HepG2 (cell line): ENCODE measurements around the gene HECTD4. TPM values are rescaled to one million over a fixed set of nuclear protein-coding genes. Genes with fewer than 3 reads are reported as not detected.

Experiments
- ATAC-seq: fragments of 200-7000 bp; cut with Tn5 transposase; 3 replicates; pipeline ENCODE4 v1.9.1; 2020; ENCODE audit warnings: mild to moderate bottlenecking, moderate library complexity
- BruUV-seq: library from RNA; stranded (reverse); fragments of 400-500 nt; replicated peaks from 2 replicates; lab custom pipeline; 2021; lab: Mats Ljungman, UMichigan
- CTCF ChIA-PET: fragments of 300-600 bp; formaldehyde crosslinking; extraction: SDS; loops from one replicate; lab custom pipeline; 2021; ENCODE audit warnings: low total read pairs, inconsistent platforms, low intra/inter-chr PET ratio; lab: Yijun Ruan, JAX
- POLR2A ChIA-PET: fragments of 350-600 bp; sonication (Branson Sonifier 250); formaldehyde crosslinking; loops from one replicate; lab custom pipeline; 2020; ENCODE audit warnings: antibody characterized with exemption, inconsistent platforms; lab: Yijun Ruan, JAX
- DNase-seq: peaks from one replicate; pipeline ENCODE4 v3.0.0-alpha.2; 2015; ENCODE audit warnings: low spot score
- FAIRE-seq: peaks from 3 replicates; lab custom pipeline; 2011; peaks lifted over from hg19 to GRCh38; lab: Jason Lieb, UNC
- H2AFZ ChIP-seq: one replicate; pipeline ENCODE4 v1.6.1; 2011; ENCODE audit warnings: low read length, inconsistent platforms
- H3K27ac ChIP-seq: fragments of 300-600 bp; 3 replicates; pipeline ENCODE4 v1.8.0; 2011; ENCODE audit warnings: mixed run types, mild to moderate bottlenecking, mixed read lengths, low read length, inconsistent platforms; ENCODE audit not compliant: insufficient read depth; ENCODE audit errors: extremely low read length
- H3K27me3 ChIP-seq, 2 experiments: fragments of 200-600 bp in 1 of 2; 2 replicates in 1 of 2; 3 replicates in 1 of 2; pipeline versions ENCODE4 v1.6.0 to v1.8.0; 2011; ENCODE audit warnings: low read length in 2 of 2, mild to moderate bottlenecking in 2 of 2, moderate library complexity in 2 of 2, inconsistent platforms in 1 of 2; ENCODE audit not compliant: insufficient read depth in 2 of 2, control insufficient read depth in 1 of 2
- H3K36me3 ChIP-seq, 2 experiments: fragments of 200-600 bp in 1 of 2; replicated peaks in 1 of 2; 2 replicates in 1 of 2; 3 replicates in 1 of 2; pipeline versions ENCODE4 v1.5.1 to v1.8.0; 2011; ENCODE audit warnings: low read length in 2 of 2, inconsistent platforms in 1 of 2; ENCODE audit not compliant: insufficient read depth in 2 of 2, control insufficient read depth in 1 of 2
- H3K4me1 ChIP-seq: 2 replicates; pipeline ENCODE4 v1.5.1; 2012; ENCODE audit warnings: low read length, inconsistent platforms; ENCODE audit not compliant: insufficient read depth
- H3K4me2 ChIP-seq: 2 replicates; pipeline ENCODE4 v1.6.0; 2011; ENCODE audit warnings: low read depth, low read length, inconsistent platforms
- H3K4me3 ChIP-seq, 3 experiments: fragments of 200-600 bp in 1 of 3; sonication (generic), shearing (Covaris generic) in 1 of 3; replicated peaks in 1 of 3; 2 replicates each; pipeline ENCODE4 v1.5.1; 2011 to 2016; ENCODE audit warnings: low read length in 3 of 3, inconsistent platforms in 2 of 3, low read depth in 2 of 3, mild to moderate bottlenecking in 2 of 3, control low read depth in 1 of 3, mixed read lengths in 1 of 3; ENCODE audit not compliant: insufficient read depth in 1 of 3
- H3K79me2 ChIP-seq: one replicate; pipeline ENCODE4 v1.6.1; 2011; ENCODE audit warnings: low read length, inconsistent platforms; ENCODE audit not compliant: insufficient read depth
- H3K9ac ChIP-seq: 2 replicates; pipeline ENCODE4 v1.6.0; 2011; ENCODE audit warnings: mild to moderate bottlenecking, low read depth, low read length, inconsistent platforms; ENCODE audit not compliant: insufficient read depth
- H3K9me3 ChIP-seq: 2 replicates; pipeline ENCODE4 v1.5.1; 2012; ENCODE audit warnings: mild to moderate bottlenecking, low read length
- H4K20me1 ChIP-seq: 2 replicates; pipeline ENCODE4 v1.6.0; 2011; ENCODE audit warnings: inconsistent platforms, mild to moderate bottlenecking, low read length, moderate library complexity; ENCODE audit not compliant: insufficient read depth
- EP300 ChIP-seq, 3 experiments: sonication (generic) in 1 of 3; formaldehyde crosslinking in 1 of 3; IDR thresholded peaks; 2 replicates each; pipeline versions ENCODE4 v1.5.1 to v1.6.1; 2011 to 2020; ENCODE audit warnings: low read depth in 2 of 3, low read length in 2 of 3, borderline replicate concordance in 1 of 3, improper control_type of control experiment in 1 of 3, mild to moderate bottlenecking in 1 of 3, missing genetic modification reagents in 1 of 3, moderate library complexity in 1 of 3
- MED8 ChIP-seq: sonication (generic); formaldehyde crosslinking; IDR thresholded peaks from 2 replicates; pipeline ENCODE4 v1.8.1; 2023; ENCODE audit warnings: mild to moderate bottlenecking, missing genetic modification reagents; ENCODE audit not compliant: insufficient replicate concordance
- MIER2 ChIP-seq: IDR thresholded peaks from 2 replicates; pipeline ENCODE4 v1.6.1; 2016; ENCODE audit warnings: missing biosample characterization, missing genetic modification reagents
- PITX1 ChIP-seq: sonication (generic); formaldehyde crosslinking; IDR thresholded peaks from 2 replicates; pipeline ENCODE4 v1.5.1; 2020; ENCODE audit warnings: mild to moderate bottlenecking, missing genetic modification reagents
- PLSCR1 ChIP-seq: sonication (generic); formaldehyde crosslinking; IDR thresholded peaks from 2 replicates; pipeline ENCODE4 v1.5.0; 2020; ENCODE audit warnings: missing genetic modification reagents, mild to moderate bottlenecking, borderline replicate concordance
- RAD51 ChIP-seq: fragments of 450-650 bp; IDR thresholded peaks from 2 replicates; pipeline ENCODE4 v1.6.1; 2016; ENCODE audit warnings: borderline replicate concordance
- SSRP1 ChIP-seq: IDR thresholded peaks from 2 replicates; pipeline ENCODE4 v1.6.1; 2016; ENCODE audit warnings: control low read depth
- ZFP36L1 ChIP-seq: sonication (generic); formaldehyde crosslinking; IDR thresholded peaks from 2 replicates; pipeline ENCODE4 v1.8.0; 2022; ENCODE audit warnings: mild to moderate bottlenecking, missing genetic modification reagents, moderate library complexity
- ZNF251 ChIP-seq: sonication (generic); formaldehyde crosslinking; IDR thresholded peaks from 2 replicates; pipeline ENCODE4 v1.9.0; 2021; ENCODE audit warnings: mild to moderate bottlenecking, missing genetic modification reagents
- ZNF761 ChIP-seq: sonication (generic); formaldehyde crosslinking; conservative IDR thresholded peaks from 2 replicates; pipeline ENCODE4 v1.4.0; 2020; ENCODE audit warnings: mild to moderate bottlenecking, missing genetic modification reagents
- ZNF800 ChIP-seq: sonication (generic); formaldehyde crosslinking; IDR thresholded peaks from 2 replicates; pipeline ENCODE4 v1.4.0; 2020; ENCODE audit warnings: missing genetic modification reagents
- WGBS: methylation state at CpG from one replicate; pipeline ENCODE4 v1.1.6; 2017; ENCODE audit warnings: low lambda C conversion rate; 5-methylcytosine and 5-hydroxymethylcytosine counted together
- in situ Hi-C: cut with HindIII; loops from 2 replicates; pipeline ENCODE4 v1.10.0; 2017; ENCODE audit warnings: low pct_unique_long_range_greater_than_20kb; ENCODE audit not compliant: extremely low pct_ligation_motif_present
- intact Hi-C: fragments of 100-400 bp; cut with micrococcal nuclease; formaldehyde crosslinking; loops from one replicate; pipeline ENCODE4 v1.10.0; 2022; ENCODE audit not compliant: unreplicated experiment
- polyA plus RNA-seq, 8 experiments: library from polyadenylated mRNA; depleted of rRNA in 3 of 8; stranded (reverse) in 7 of 8; unstranded in 1 of 8; fragments of >200 nt; fragmentation: Illumina TruSeq in 4 of 8; extraction: Trizol in 4 of 8; gene quantifications; 2 replicates each; pipeline versions ENCODE4 v1.2.1 to v1.2.3, GENCODE V29; 2011 to 2016; ENCODE audit warnings: low read depth in 4 of 8, missing spikeins in 1 of 8, mixed read lengths in 1 of 8; ENCODE audit not compliant: insufficient read depth in 1 of 8
- total RNA-seq, 5 experiments: library from RNA; depleted of rRNA; stranded (reverse); fragments of >200 nt; fragmentation: Illumina TruSeq; extraction: Trizol; gene quantifications; 2 replicates each; pipeline ENCODE4 v1.2.3, GENCODE V29; 2016; ENCODE audit warnings: low read depth in 1 of 5

HECTD4 gene
- total and polyA plus RNA-seq, 2 of the 13 experiments (the other 11 are each of a cell fraction or from before 2014, with no cell fraction given), result 9.0 to 11.4 TPM

- Histone ChIP-seq H3K27ac (no peak overlapping the region), H3K4me3 (no peak overlapping the region), H3K36me3 (peaks cover 1 to 12% of the 10 kb centered on the region in 2 experiments; a peak in 1 of 5 replicates), H3K27me3 (no peaks in the 10 kb centered on the region), H4K20me1 (no peaks in the 10 kb centered on the region), H3K4me1 (peaks cover 22% of the 10 kb centered on the region), H3K9me3 (no peaks in the 10 kb centered on the region), H2AFZ (no peak overlapping the region), H3K4me2 (no peak overlapping the region), H3K9ac (no peak overlapping the region), H3K79me2 (no peaks in the 10 kb centered on the region)
- WGBS, result 94% methylated on average over 6 of the region's 6 CpGs
- FAIRE-seq (no peak), DNase-seq (no peak), ATAC-seq (no peak)
- intact Hi-C loops, result no loop called here
- in situ Hi-C loops, result no loop called here
- TF ChIP-seq MED8 (CRISPR knock-in tag), result no peak
- TF ChIP-seq RAD51, result no peak
- TF ChIP-seq MIER2 (CRISPR knock-in tag), result no peak
- TF ChIP-seq PLSCR1, result no peak
- no peak for TF ChIP-seq ZNF251 (CRISPR knock-in tag)
- no peak for TF ChIP-seq ZNF761 (CRISPR knock-in tag)
- TF ChIP-seq SSRP1, result no peak
- TF ChIP-seq ZFP36L1 (CRISPR knock-in tag), result no peak
- no peak for TF ChIP-seq EP300 (IDR thresholded peaks at IDR 0.05; ENCODE audit: low read depth in 2 of 2, low read length in 2 of 2)
- no peak for TF ChIP-seq EP300 (CRISPR knock-in tag; IDR thresholded peaks at IDR 0.05; ENCODE audit: borderline replicate concordance)
- TF ChIP-seq ZNF800 (CRISPR knock-in tag), result no peak
- no peak for TF ChIP-seq PITX1 (CRISPR knock-in tag)
- BruUV-seq, result no TSS peak
- ChIA-PET CTCF (no interaction called here), POLR2A (no interaction called here)
Observed at GRCh38 chr12:112317481-112317880, 64.8 kb downstream of the HECTD4 start.
